Measurements from ENCODE around the gene CENPP. TPM values are rescaled to one million over a fixed set of nuclear protein-coding genes. Genes with fewer than 3 reads are reported as not detected.

Gene CENPP
- total RNA-seq, 2 donors from 2014 or later: 1.1 to 1.2 TPM

GRCh38 chr9:92614123-92614510, 288.4 kb downstream of the CENPP start:
- peaks cover 0 to 29% of the 10 kb centered on the region in 2 donors for H3K4me1 ChIP-seq
- no peak for DNase-seq (ENCODE audit: low spot score)
- H3K36me3 ChIP-seq: peaks cover 62% of the 10 kb centered on the region
- no peak overlapping the region for H3K27ac ChIP-seq
- H3K27me3 ChIP-seq: no peaks in the 10 kb centered on the region
- H3K4me3 ChIP-seq: no peak overlapping the region
- no peak for TF ChIP-seq CTCF (IDR thresholded peaks at IDR 0.05)
- no peaks in the 10 kb centered on the region for H3K9me3 ChIP-seq

GRCh38 chr9:92614763-92615461, 289.2 kb downstream of the CENPP start:
- Histone ChIP-seq H3K36me3 (peaks cover 68% of the 10 kb centered on the region), H3K27me3 (no peaks in the 10 kb centered on the region), H3K4me1 (peaks cover 0 to 26% of the 10 kb centered on the region in 2 donors), H3K4me3 (no peak overlapping the region), H3K27ac (no peak overlapping the region), H3K9me3 (no peaks in the 10 kb centered on the region)
- no peak for TF ChIP-seq CTCF (IDR thresholded peaks at IDR 0.05)
- no peak for DNase-seq (ENCODE audit: low spot score)

DNA sequence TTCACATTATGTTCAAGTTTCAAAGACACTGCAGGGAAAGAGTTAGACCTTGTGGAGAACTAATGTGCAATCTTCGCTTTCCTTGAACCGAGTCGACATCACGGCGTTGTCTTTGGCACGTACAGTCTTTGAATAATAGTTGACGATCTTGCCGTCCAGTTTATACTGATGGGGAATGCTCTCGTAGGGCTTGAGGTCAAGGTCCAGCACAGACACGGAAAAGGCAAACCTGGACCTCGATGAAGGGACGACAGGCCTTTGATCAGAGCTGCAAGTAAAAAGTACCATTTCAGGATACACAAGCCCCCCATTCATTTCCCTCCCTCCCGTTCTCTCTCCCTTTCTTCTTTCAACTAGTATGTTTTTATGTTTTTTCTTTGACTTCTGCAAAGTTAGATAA, 290.0 kb downstream of the CENPP start:
- TF ChIP-seq CTCF (IDR thresholded peaks at IDR 0.05): no peak

DNA sequence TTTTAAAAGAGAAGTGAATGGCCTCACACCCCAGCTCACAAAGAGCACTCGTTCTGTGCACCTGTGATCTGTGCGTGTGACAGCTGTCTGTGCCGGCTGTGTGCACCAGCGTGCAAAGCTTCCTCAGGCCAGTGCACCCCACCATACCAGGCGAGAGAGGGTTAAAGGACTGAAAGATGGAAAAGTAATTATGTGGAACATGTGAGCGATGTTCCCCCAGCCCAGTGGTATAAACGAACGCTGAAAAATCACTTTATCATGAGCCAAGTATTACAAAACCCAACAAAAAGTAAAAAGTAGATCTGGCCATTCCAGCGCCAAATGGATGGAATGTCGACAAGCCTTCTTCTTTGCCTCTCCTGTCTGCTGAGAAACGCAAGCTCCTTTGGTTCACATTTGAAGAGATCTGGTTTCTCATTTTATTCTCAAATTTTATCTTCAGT, 290.5 kb downstream of the CENPP start:
- peaks cover 0 to 30% of the 10 kb centered on the region in 2 donors for H3K4me1 ChIP-seq

More for the DNA sequence above, 290.0 kb downstream of the CENPP start:
- Histone ChIP-seq H3K9me3 (no peaks in the 10 kb centered on the region), H3K27me3 (no peaks in the 10 kb centered on the region), H3K4me1 (peaks cover 0 to 30% of the 10 kb centered on the region in 2 donors), H3K36me3 (peaks cover 72% of the 10 kb centered on the region), H3K27ac (peak overlapping the region; percentile 7 to 55), H3K4me3 (no peak overlapping the region)
- DNase-seq (ENCODE audit: low spot score): no peak

DNA sequence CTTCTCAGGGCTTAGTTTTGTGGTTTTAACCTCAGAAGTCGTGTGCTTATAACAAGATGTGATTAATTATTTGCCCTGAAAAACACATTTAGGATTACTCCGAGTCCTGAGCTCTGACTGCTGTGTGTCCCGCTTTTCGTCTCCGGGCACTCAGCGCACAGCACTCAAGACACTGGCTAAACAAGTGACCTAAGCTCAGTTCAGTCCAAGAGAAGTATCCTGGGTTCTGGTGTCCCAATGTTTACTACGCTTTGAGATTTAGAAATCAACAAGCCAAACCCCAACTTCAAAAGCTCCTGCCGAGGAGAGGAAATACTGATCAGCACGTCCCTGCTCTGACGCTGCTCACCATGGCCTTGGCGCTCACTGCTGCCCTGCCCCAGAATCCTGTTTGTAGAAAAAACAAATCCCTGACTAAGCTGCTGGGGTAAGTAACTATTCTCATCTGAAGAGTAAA, 290.9 kb downstream of the CENPP start:
- peak overlapping the region; percentile 7 to 55 for H3K27ac ChIP-seq
- DNase-seq (ENCODE audit: low spot score): peak; percentile 78

More for the DNA sequence above, 290.5 kb downstream of the CENPP start:
- no peak for DNase-seq (ENCODE audit: low spot score)
- Histone ChIP-seq H3K27ac (peak overlapping the region; percentile 7 to 55), H3K4me3 (no peak overlapping the region), H3K27me3 (no peaks in the 10 kb centered on the region), H3K36me3 (peaks cover 71% of the 10 kb centered on the region), H3K9me3 (no peaks in the 10 kb centered on the region)
- TF ChIP-seq CTCF (IDR thresholded peaks at IDR 0.05): no peak

More for the DNA sequence above, 290.9 kb downstream of the CENPP start:
- Histone ChIP-seq H3K4me1 (peaks cover 0 to 26% of the 10 kb centered on the region in 2 donors), H3K27me3 (no peaks in the 10 kb centered on the region), H3K9me3 (no peaks in the 10 kb centered on the region), H3K36me3 (peaks cover 66% of the 10 kb centered on the region), H3K4me3 (no peak overlapping the region)
- TF ChIP-seq CTCF (IDR thresholded peaks at IDR 0.05): no peak

All from right atrium auricular region (tissue), 2 donors.